HepG2 (cell line): ENCODE measurements around the gene FXYD6. TPM values are rescaled to one million over a fixed set of nuclear protein-coding genes. Genes with fewer than 3 reads are reported as not detected.

Experiments
- ATAC-seq: fragments of 200-7000 bp; cut with Tn5 transposase; 3 replicates; pipeline ENCODE4 v1.9.1; 2020; ENCODE audit warnings: mild to moderate bottlenecking, moderate library complexity
- BruUV-seq: library from RNA; stranded (reverse); fragments of 400-500 nt; replicated peaks from 2 replicates; lab custom pipeline; 2021; lab: Mats Ljungman, UMichigan
- CTCF ChIA-PET: fragments of 300-600 bp; formaldehyde crosslinking; extraction: SDS; loops from one replicate; lab custom pipeline; 2021; ENCODE audit warnings: low total read pairs, inconsistent platforms, low intra/inter-chr PET ratio; lab: Yijun Ruan, JAX
- POLR2A ChIA-PET: fragments of 350-600 bp; sonication (Branson Sonifier 250); formaldehyde crosslinking; loops from one replicate; lab custom pipeline; 2020; ENCODE audit warnings: antibody characterized with exemption, inconsistent platforms; lab: Yijun Ruan, JAX
- DNase-seq: peaks from one replicate; pipeline ENCODE4 v3.0.0-alpha.2; 2015; ENCODE audit warnings: low spot score
- FAIRE-seq: peaks from 3 replicates; lab custom pipeline; 2011; peaks lifted over from hg19 to GRCh38; lab: Jason Lieb, UNC
- H2AFZ ChIP-seq: one replicate; pipeline ENCODE4 v1.6.1; 2011; ENCODE audit warnings: low read length, inconsistent platforms
- H3K27ac ChIP-seq: fragments of 300-600 bp; 3 replicates; pipeline ENCODE4 v1.8.0; 2011; ENCODE audit warnings: mixed run types, mild to moderate bottlenecking, mixed read lengths, low read length, inconsistent platforms; ENCODE audit not compliant: insufficient read depth; ENCODE audit errors: extremely low read length
- H3K27me3 ChIP-seq, 2 experiments: fragments of 200-600 bp in 1 of 2; 2 replicates in 1 of 2; 3 replicates in 1 of 2; pipeline versions ENCODE4 v1.6.0 to v1.8.0; 2011; ENCODE audit warnings: low read length in 2 of 2, mild to moderate bottlenecking in 2 of 2, moderate library complexity in 2 of 2, inconsistent platforms in 1 of 2; ENCODE audit not compliant: insufficient read depth in 2 of 2, control insufficient read depth in 1 of 2
- H3K36me3 ChIP-seq, 2 experiments: fragments of 200-600 bp in 1 of 2; replicated peaks in 1 of 2; 2 replicates in 1 of 2; 3 replicates in 1 of 2; pipeline versions ENCODE4 v1.5.1 to v1.8.0; 2011; ENCODE audit warnings: low read length in 2 of 2, inconsistent platforms in 1 of 2; ENCODE audit not compliant: insufficient read depth in 2 of 2, control insufficient read depth in 1 of 2
- H3K4me1 ChIP-seq: 2 replicates; pipeline ENCODE4 v1.5.1; 2012; ENCODE audit warnings: low read length, inconsistent platforms; ENCODE audit not compliant: insufficient read depth
- H3K4me2 ChIP-seq: 2 replicates; pipeline ENCODE4 v1.6.0; 2011; ENCODE audit warnings: low read depth, low read length, inconsistent platforms
- H3K4me3 ChIP-seq, 3 experiments: fragments of 200-600 bp in 1 of 3; sonication (generic), shearing (Covaris generic) in 1 of 3; replicated peaks in 1 of 3; 2 replicates each; pipeline ENCODE4 v1.5.1; 2011 to 2016; ENCODE audit warnings: low read length in 3 of 3, inconsistent platforms in 2 of 3, low read depth in 2 of 3, mild to moderate bottlenecking in 2 of 3, control low read depth in 1 of 3, mixed read lengths in 1 of 3; ENCODE audit not compliant: insufficient read depth in 1 of 3
- H3K79me2 ChIP-seq: one replicate; pipeline ENCODE4 v1.6.1; 2011; ENCODE audit warnings: low read length, inconsistent platforms; ENCODE audit not compliant: insufficient read depth
- H3K9ac ChIP-seq: 2 replicates; pipeline ENCODE4 v1.6.0; 2011; ENCODE audit warnings: mild to moderate bottlenecking, low read depth, low read length, inconsistent platforms; ENCODE audit not compliant: insufficient read depth
- H3K9me3 ChIP-seq: 2 replicates; pipeline ENCODE4 v1.5.1; 2012; ENCODE audit warnings: mild to moderate bottlenecking, low read length
- H4K20me1 ChIP-seq: 2 replicates; pipeline ENCODE4 v1.6.0; 2011; ENCODE audit warnings: inconsistent platforms, mild to moderate bottlenecking, low read length, moderate library complexity; ENCODE audit not compliant: insufficient read depth
- CENPT ChIP-seq: sonication (generic); formaldehyde crosslinking; IDR thresholded peaks from 2 replicates; pipeline ENCODE4 v1.8.0; 2022; ENCODE audit warnings: low read depth, mild to moderate bottlenecking, moderate library complexity, missing genetic modification reagents
- MYNN ChIP-seq: sonication (generic); formaldehyde crosslinking; IDR thresholded peaks from 2 replicates; pipeline ENCODE4 v1.4.0; 2020; ENCODE audit warnings: mild to moderate bottlenecking, low read depth, missing genetic modification reagents
- SOX6 ChIP-seq, 2 experiments: fragments of 450-650 bp in 1 of 2; sonication (generic) in 1 of 2; formaldehyde crosslinking in 1 of 2; IDR thresholded peaks; 2 replicates each; pipeline versions ENCODE4 v1.4.0 to v1.6.1; 2017 to 2020; ENCODE audit warnings: antibody characterized with exemption in 1 of 2, mild to moderate bottlenecking in 1 of 2, missing genetic modification reagents in 1 of 2
- TCF7 ChIP-seq: sonication (generic); IDR thresholded peaks from 2 replicates; pipeline ENCODE4 v1.6.1; 2016; ENCODE audit warnings: antibody characterized with exemption, low read depth
- ZBTB1 ChIP-seq: sonication (generic); formaldehyde crosslinking; IDR thresholded peaks from 2 replicates; pipeline ENCODE4 v1.4.0; 2020; ENCODE audit warnings: missing genetic modification reagents, borderline replicate concordance
- ZFP82 ChIP-seq: sonication (generic); formaldehyde crosslinking; IDR thresholded peaks from 2 replicates; pipeline ENCODE4 v1.5.1; 2020; ENCODE audit warnings: mild to moderate bottlenecking, missing genetic modification reagents, borderline replicate concordance
- ZNF317 ChIP-seq: sonication (generic); formaldehyde crosslinking; IDR thresholded peaks from 2 replicates; pipeline ENCODE4 v1.5.0; 2020; ENCODE audit warnings: mild to moderate bottlenecking, missing genetic modification reagents
- ZNF350 ChIP-seq: sonication (generic); formaldehyde crosslinking; IDR thresholded peaks from 2 replicates; pipeline ENCODE4 v1.4.0; 2020; ENCODE audit warnings: mild to moderate bottlenecking, low read depth, missing genetic modification reagents, borderline replicate concordance
- ZNF431 ChIP-seq: sonication (generic); formaldehyde crosslinking; IDR thresholded peaks from 2 replicates; pipeline ENCODE4 v1.9.0; 2022; ENCODE audit warnings: missing genetic modification reagents, low read depth, mild to moderate bottlenecking, borderline replicate concordance
- WGBS: methylation state at CpG from one replicate; pipeline ENCODE4 v1.1.6; 2017; ENCODE audit warnings: low lambda C conversion rate; 5-methylcytosine and 5-hydroxymethylcytosine counted together
- in situ Hi-C: cut with HindIII; loops from 2 replicates; pipeline ENCODE4 v1.10.0; 2017; ENCODE audit warnings: low pct_unique_long_range_greater_than_20kb; ENCODE audit not compliant: extremely low pct_ligation_motif_present
- intact Hi-C: fragments of 100-400 bp; cut with micrococcal nuclease; formaldehyde crosslinking; loops from one replicate; pipeline ENCODE4 v1.10.0; 2022; ENCODE audit not compliant: unreplicated experiment
- polyA plus RNA-seq, 8 experiments: library from polyadenylated mRNA; depleted of rRNA in 3 of 8; stranded (reverse) in 7 of 8; unstranded in 1 of 8; fragments of >200 nt; fragmentation: Illumina TruSeq in 4 of 8; extraction: Trizol in 4 of 8; gene quantifications; 2 replicates each; pipeline versions ENCODE4 v1.2.1 to v1.2.3, GENCODE V29; 2011 to 2016; ENCODE audit warnings: low read depth in 4 of 8, missing spikeins in 1 of 8, mixed read lengths in 1 of 8; ENCODE audit not compliant: insufficient read depth in 1 of 8
- total RNA-seq, 5 experiments: library from RNA; depleted of rRNA; stranded (reverse); fragments of >200 nt; fragmentation: Illumina TruSeq; extraction: Trizol; gene quantifications; 2 replicates each; pipeline ENCODE4 v1.2.3, GENCODE V29; 2016; ENCODE audit warnings: low read depth in 1 of 5
- TF ChIP-seq, protein P1 (sequence below): sonication (generic); formaldehyde crosslinking; IDR thresholded peaks from 2 replicates; pipeline ENCODE4 v1.4.0; 2020; ENCODE audit warnings: mild to moderate bottlenecking, missing genetic modification reagents
- TF ChIP-seq, protein P2 (sequence below): sonication (generic); formaldehyde crosslinking; IDR thresholded peaks from 2 replicates; pipeline ENCODE4 v1.4.0; 2020; ENCODE audit warnings: missing genetic modification reagents
- TF ChIP-seq, protein P3 (sequence below): sonication (generic); formaldehyde crosslinking; IDR thresholded peaks from 2 replicates; pipeline ENCODE4 v1.4.0; 2020; ENCODE audit warnings: mild to moderate bottlenecking, missing genetic modification reagents, borderline replicate concordance

FXYD6 gene
- total and polyA plus RNA-seq, 2 of the 13 experiments (the other 11 are each of a cell fraction or from before 2014, with no cell fraction given), result not detected

DNA sequence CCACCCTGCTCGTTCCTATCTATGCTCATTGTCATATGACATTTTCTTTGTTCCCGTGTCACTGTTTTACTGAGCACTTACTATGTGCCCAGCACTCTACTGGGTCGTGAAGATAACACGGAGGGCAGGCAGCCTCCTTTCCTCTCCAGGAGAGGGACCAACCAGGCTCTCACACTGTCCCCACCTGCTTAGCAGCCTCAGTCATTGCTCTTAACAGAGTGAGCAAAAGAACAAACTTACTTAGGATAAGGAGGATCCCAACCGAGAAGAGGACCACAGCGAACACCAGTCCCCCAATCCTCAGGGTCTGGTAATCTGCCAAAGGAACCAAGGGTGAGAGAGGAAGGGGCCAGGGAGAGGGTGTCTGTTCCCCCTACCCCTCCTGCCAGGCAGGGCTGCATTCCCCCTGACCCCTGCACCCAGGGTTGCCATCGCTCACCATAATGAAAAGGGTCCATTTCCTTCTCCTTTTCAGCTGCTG lies 34.9 kb downstream of the FXYD6 start:
- 68% methylated on average over 7 of the region's 7 CpGs for WGBS
- CTCF ChIA-PET, result no interaction called here
- no peak overlapping the region for H3K4me2 ChIP-seq
- no TSS peak for BruUV-seq
- no peaks in the 10 kb centered on the region for H4K20me1 ChIP-seq
- no peaks in the 10 kb centered on the region for H3K36me3 ChIP-seq
- H3K4me1 ChIP-seq, result peaks cover 14% of the 10 kb centered on the region
- no peak overlapping the region for H3K4me3 ChIP-seq
- DNase-seq (no peak), FAIRE-seq (no peak), ATAC-seq (no peak)
- no peak overlapping the region for H3K27ac ChIP-seq
- no peaks in the 10 kb centered on the region for H3K9me3 ChIP-seq
- intact Hi-C loops (loop anchor here (10.0 kb wide), 1 partner anchor 63 kb away; no protein-coding TSS in a partner anchor), in situ Hi-C loops (no loop called here)
- no peak overlapping the region for H2AFZ ChIP-seq
- H3K27me3 ChIP-seq, result peaks cover 10 to 49% of the 10 kb centered on the region in 2 experiments; a peak in 3 of 5 replicates
- H3K9ac ChIP-seq, result no peak overlapping the region
- POLR2A ChIA-PET, result no interaction called here
- no peaks in the 10 kb centered on the region for H3K79me2 ChIP-seq
- TF ChIP-seq ZBTB1 (CRISPR knock-in tag) (no peak), ZFP82 (CRISPR knock-in tag) (no peak), ZNF350 (CRISPR knock-in tag) (no peak), TCF7 (no peak), MYNN (CRISPR knock-in tag) (no peak), ZNF431 (no peak), ZNF317 (CRISPR knock-in tag) (no peak), CENPT (CRISPR knock-in tag) (no peak), SOX6 (IDR thresholded peaks at IDR 0.05) (no peak), SOX6 (CRISPR knock-in tag; IDR thresholded peaks at IDR 0.05) (no peak)
- TF ChIP-seq, protein P1, sequence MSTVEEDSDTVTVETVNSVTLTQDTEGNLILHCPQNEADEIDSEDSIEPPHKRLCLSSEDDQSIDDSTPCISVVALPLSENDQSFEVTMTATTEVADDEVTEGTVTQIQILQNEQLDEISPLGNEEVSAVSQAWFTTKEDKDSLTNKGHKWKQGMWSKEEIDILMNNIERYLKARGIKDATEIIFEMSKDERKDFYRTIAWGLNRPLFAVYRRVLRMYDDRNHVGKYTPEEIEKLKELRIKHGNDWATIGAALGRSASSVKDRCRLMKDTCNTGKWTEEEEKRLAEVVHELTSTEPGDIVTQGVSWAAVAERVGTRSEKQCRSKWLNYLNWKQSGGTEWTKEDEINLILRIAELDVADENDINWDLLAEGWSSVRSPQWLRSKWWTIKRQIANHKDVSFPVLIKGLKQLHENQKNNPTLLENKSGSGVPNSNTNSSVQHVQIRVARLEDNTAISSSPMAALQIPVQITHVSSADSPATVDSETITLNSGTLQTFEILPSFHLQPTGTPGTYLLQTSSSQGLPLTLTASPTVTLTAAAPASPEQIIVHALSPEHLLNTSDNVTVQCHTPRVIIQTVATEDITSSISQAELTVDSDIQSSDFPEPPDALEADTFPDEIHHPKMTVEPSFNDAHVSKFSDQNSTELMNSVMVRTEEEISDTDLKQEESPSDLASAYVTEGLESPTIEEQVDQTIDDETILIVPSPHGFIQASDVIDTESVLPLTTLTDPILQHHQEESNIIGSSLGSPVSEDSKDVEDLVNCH (CRISPR knock-in tag), result no peak
- TF ChIP-seq, protein P2, sequence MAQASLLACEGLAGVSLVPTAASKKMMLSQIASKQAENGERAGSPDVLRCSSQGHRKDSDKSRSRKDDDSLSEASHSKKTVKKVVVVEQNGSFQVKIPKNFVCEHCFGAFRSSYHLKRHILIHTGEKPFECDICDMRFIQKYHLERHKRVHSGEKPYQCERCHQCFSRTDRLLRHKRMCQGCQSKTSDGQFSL (CRISPR knock-in tag), result no peak
- TF ChIP-seq, protein P3, sequence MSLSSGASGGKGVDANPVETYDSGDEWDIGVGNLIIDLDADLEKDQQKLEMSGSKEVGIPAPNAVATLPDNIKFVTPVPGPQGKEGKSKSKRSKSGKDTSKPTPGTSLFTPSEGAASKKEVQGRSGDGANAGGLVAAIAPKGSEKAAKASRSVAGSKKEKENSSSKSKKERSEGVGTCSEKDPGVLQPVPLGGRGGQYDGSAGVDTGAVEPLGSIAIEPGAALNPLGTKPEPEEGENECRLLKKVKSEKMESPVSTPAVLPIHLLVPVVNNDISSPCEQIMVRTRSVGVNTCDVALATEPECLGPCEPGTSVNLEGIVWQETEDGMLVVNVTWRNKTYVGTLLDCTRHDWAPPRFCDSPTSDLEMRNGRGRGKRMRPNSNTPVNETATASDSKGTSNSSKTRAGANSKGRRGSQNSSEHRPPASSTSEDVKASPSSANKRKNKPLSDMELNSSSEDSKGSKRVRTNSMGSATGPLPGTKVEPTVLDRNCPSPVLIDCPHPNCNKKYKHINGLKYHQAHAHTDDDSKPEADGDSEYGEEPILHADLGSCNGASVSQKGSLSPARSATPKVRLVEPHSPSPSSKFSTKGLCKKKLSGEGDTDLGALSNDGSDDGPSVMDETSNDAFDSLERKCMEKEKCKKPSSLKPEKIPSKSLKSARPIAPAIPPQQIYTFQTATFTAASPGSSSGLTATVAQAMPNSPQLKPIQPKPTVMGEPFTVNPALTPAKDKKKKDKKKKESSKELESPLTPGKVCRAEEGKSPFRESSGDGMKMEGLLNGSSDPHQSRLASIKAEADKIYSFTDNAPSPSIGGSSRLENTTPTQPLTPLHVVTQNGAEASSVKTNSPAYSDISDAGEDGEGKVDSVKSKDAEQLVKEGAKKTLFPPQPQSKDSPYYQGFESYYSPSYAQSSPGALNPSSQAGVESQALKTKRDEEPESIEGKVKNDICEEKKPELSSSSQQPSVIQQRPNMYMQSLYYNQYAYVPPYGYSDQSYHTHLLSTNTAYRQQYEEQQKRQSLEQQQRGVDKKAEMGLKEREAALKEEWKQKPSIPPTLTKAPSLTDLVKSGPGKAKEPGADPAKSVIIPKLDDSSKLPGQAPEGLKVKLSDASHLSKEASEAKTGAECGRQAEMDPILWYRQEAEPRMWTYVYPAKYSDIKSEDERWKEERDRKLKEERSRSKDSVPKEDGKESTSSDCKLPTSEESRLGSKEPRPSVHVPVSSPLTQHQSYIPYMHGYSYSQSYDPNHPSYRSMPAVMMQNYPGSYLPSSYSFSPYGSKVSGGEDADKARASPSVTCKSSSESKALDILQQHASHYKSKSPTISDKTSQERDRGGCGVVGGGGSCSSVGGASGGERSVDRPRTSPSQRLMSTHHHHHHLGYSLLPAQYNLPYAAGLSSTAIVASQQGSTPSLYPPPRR, result no peak
